NCI-H774 (cell line): ENCODE data around the gene SORL1.
"Not testable (repeated sequence)": the region's sequence is repeated elsewhere in the genome, so short reads cannot be mapped to it uniquely, and the experiment has no call there.

Source experiments
- DNase-seq: peaks from one replicate; lab custom pipeline; 2025; lab: John Stamatoyannopoulos, UW

SORL1 gene

DNA sequence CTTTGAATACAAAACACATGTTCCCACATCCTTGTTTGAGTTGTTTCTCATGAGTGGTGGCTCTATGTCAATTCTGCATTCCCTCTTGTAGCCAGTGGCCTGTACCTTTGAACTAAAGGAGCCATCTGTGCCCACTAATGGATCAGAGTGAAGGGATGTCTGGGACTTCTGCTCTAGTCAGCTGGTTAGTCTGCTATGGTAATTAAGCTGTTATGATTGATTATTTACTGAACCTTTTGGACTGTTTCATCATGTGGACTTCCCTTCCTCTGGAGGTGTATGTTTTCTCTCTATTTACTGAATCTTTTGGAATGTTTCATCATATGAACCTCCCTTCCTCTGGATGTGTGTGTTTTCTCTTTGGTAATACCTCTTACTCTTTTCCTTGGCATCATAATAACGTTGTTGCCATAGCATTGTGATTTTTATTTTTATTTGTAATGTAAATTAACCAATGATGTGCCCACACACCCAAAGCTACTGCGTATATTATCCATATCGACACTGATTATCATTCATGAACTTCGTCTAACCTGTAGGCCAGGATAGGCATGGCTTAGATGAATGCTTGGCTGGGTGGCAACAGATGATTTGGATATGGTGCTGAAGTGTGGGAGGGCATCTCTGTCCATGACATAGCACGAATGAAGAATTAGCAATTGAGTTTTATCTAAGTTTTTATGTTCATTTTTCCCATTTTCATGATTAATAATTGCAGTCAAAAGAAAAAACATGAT lies 113.0 kb downstream of the SORL1 start:
- no peak for DNase-seq

DNA sequence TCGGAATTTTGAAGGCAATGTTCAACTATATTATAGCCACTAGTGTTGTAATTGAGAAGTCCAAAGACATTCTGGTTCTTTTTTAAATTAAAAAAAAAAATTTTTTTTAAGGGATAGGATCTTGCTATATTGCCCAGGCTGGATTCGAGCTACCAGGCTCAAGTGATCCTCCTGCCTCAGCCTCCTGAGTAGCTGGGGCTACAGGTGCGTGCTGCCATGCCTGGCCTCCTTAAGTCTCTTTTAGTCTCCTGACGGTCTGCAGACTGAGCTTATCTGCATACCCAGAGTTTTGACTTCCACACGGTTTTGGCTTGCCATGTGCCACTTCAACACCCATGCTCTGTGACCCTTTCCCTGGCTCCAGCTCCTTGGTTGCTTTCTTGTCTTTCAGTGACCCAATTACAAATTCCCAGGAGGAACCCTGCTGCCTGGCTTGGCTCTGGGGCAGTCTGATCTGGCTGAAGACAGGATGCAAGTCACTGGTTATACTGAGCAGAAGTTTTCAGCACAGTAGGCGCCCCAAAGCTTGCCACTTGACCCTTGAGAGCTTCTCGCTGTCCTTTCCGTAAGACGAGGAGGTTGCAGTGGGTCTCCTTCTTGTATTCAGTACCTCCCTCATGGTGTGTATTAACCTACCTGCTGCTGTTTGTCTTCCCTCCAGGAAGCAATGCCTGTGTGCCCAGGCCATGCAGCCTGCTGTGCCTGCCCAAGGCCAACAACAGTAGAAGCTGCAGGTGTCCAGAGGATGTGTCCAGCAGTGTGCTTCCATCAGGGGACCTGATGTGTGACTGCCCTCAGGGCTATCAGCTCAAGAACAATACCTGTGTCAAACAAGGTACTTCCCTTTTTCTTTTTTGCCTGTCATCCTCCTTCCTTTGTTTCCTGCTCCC lies 114.4 kb downstream of the SORL1 start:
- no peak for DNase-seq

DNA sequence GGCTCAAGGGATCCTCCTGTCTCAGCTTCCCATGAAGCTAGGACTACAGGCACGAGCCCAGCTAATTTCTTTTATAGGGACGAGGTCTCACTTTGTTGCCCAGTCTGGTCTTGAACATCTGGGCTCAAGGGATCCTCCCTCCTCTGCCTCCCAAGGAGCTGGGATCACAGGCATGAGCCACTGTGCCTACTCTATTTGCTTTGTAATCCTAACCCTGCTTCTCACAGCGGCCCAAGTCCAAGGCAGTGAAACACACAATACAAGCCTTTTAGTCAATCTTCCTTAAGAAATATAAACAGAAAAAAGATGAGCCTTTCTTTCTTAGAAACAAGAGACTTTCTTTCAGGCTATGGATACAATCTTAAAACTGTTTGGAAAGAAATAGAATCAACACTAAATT lies 115.9 kb downstream of the SORL1 start:
- DNase-seq, result no peak

DNA sequence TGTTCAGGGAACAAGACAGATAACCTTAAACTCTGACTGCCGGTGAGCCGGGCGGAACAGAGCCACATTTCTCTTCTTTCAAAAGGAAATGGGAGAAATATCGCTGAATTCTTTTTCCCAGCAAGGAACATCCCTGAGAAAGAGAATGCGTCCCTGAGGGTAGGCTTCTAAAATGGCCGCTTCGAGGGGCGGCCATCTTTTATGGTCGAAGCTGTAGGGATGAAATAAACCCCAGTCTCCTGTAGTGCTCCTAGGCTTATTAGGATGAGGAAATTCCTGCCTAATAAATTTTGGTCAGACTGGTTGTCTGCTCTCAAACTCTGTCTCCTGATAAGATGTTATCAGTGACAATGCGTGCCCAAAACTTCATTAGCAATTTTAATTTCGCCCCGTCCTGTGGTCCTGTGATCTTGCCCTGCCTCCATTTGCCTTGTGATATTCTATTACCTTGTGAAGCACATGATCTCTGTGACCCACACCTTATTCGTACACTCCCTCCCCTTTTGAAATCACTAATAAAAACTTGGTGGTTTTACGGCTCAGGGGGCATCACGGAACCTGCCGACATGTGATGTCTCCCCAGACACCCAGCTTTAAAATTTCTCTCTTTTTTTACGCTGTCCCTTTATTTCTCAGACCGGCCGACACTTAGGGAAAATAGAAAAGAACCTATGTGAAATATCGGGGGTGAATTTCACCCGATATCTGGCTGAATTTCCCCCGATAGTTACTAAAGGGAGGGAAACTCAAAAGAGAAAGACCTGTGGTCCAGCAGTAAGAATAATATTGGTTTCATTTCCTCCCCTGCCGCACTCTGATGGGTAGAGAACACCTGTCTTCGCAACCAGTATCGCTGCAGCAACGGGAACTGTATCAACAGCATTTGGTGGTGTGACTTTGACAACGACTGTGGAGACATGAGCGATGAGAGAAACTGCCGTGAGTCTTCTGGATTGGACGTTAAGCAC lies 117.5 kb downstream of the SORL1 start:
- DNase-seq, result not testable (repeated sequence)

DNA sequence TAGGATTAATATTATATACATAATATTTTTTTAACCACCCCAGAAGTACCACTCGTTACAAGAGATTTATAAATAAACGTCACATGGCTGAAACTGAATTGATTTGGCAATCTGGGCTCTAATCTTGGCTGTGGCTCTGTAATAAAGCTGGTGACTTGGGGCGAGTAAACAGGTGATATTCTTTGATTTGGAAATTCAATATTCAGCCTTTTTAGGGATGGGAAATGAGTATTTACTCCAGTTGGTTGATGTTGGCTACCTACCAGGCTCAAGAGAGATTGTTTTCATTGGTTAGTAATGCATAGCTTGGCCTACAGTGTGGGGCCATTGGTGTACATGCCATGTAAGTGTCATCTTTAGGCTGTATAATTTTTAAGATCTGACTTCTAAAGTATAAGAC lies 118.3 kb downstream of the SORL1 start:
- DNase-seq, result no peak

DNA sequence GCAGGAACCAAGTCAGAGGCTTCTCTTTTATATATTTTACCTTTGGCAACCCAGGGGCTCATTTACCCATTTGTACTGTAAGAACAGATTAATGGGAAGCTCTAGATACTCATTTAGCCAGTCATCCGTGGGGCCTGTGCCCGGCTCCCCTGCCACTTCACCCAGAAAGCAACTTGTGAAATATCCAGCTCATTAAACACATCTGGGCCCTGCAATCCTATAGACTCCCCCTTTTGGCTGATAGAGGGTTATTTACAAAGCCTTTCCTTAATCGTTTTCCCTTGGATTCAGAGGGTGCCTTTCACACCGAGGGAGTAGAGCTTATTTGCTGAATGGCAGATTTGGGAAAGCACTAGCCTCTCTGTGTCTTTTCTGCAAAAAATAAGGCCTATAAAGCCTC lies 119.4 kb downstream of the SORL1 start:
- no peak for DNase-seq

DNA sequence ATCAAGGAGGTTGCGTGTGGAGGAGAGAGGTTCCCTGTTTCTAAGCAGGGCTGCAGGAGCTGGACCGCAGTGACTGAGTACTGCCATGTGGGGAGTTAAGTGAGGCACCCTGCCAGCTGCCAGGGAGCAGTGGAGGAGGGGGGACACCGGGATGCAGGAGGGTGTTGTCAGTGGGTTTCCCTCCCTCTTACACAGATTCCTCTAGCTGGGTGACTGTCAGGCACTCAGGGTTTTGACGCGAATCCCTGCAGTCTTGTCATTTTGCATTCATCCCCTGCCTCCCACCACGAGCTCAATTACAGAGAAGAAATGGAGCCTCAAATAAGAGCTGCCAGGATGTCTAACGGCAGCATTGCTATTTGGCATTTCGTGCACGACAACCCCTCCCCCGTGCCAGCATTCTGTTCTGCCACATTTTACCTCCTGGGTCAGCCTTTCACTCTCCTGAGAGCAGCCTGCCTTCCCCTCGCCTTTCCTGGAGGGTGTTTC lies 120.5 kb downstream of the SORL1 start:
- DNase-seq, result no peak

DNA sequence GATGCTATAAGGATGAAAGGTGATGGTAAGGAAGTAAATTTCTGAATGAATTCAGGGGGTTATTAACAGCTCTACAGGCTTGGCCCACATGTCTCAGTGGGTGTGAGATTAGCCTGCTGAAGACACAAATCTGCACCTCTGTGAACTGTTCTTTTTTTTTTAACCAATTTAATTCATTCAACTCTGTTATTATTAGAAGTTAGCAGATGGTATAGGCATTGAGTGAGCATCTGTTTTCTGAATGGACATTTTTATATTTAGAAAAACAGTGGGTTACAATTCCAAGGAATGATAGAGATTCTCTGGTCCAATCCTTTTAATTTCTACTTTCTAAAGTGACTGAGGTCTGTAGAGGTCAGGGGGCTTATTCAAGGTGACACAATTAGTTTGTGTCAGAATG lies 122.7 kb downstream of the SORL1 start:
- no peak for DNase-seq

DNA sequence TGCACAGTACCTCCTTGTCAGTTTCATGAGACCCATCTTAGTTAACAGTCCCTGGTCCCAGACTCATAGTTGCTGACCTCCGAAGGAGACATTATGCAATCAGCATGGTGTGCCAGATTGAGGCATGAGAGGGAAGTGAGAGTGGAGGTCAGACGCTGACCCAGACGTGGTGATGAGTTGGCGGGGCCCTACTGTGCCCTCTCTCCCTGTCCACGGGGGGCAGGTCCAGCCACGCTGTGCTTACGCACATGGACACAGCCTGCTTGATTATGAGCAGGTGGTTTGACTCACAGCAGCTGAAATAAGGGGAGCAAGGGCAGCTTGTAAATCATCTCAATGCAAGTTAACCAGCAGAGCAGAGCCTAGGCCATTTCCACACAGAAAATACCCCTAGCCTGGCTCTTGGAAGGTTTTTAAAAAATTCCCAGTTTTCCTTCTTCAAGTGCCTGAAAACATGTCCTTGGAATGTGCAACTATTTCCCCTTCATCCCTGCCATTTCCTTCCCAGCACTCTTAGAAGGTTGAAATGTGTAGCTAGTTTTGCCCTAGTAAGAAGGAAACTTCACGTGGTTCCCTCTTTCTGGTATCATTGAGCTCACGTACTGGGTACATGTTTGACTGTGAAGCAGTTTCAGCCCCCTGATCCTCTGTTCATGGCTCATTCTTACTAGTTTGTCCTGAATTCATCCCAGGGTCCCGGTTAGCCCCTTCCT lies 123.3 kb downstream of the SORL1 start:
- no peak for DNase-seq

DNA sequence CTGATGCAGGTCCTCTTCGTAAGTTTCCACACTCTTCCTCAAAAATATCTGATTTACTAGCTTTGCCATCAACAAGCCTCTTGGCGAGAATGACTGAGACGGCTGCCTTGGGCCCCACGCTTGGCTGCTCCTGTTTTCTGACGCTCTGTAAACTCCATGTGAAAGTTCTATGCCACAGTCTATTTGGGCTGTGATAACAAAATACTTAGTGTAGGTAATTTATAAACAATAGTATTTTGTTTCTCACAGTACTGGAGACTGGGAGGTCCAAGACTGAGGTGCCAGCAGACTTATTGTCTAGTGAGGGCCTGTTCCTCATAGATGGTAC lies 123.8 kb downstream of the SORL1 start:
- DNase-seq, result no peak

DNA sequence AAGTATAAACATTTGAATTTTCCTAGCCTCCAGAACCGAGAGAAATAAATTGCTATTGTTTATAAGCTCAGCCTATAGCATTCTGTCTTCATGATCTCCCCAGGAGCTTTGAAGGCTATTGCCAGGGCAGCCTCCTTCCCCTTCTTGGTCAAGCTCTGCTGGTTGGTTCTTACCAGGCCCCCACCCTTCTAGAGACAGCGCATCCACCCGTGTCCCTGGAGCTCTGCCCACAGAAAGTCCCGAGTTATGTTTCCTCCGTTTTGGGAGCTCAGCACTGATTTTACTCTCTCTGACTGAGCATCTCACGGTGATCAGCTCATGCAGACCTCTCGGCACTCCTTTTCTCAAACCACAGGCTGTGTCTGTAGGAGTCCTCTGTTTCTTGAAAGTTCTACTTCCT lies 124.4 kb downstream of the SORL1 start:
- no peak for DNase-seq

DNA sequence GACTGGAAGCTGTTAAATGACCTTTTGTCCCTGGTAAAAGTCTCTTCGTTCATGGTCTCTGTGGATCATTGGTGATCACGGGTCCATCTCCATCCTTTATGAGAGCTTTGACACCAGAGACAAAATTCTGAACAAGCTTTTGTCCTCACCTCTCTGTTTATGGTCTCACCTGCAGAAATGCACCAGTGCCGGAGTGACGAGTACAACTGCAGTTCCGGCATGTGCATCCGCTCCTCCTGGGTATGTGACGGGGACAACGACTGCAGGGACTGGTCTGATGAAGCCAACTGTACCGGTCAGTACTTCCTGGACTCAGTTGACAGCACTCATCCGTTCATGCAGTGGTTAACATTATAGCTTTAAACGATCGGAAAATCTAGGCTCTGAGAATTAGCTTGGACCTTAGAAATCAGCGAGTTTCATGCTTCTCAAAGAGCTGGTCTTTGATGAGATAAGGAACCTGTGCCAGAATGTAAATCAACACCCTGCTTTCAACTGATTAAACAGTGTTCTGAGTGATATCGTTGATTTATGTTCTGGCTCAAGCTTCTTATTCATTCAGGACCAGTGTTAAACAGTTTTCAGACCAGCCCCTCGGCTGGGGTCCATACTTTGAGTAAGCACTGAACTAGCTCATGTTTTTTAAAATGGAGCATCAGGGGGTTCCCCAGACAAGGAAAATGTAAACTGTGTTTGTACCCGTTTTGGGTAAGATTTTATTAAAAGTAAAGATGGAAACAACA lies 125.2 kb downstream of the SORL1 start:
- DNase-seq, result no peak

DNA sequence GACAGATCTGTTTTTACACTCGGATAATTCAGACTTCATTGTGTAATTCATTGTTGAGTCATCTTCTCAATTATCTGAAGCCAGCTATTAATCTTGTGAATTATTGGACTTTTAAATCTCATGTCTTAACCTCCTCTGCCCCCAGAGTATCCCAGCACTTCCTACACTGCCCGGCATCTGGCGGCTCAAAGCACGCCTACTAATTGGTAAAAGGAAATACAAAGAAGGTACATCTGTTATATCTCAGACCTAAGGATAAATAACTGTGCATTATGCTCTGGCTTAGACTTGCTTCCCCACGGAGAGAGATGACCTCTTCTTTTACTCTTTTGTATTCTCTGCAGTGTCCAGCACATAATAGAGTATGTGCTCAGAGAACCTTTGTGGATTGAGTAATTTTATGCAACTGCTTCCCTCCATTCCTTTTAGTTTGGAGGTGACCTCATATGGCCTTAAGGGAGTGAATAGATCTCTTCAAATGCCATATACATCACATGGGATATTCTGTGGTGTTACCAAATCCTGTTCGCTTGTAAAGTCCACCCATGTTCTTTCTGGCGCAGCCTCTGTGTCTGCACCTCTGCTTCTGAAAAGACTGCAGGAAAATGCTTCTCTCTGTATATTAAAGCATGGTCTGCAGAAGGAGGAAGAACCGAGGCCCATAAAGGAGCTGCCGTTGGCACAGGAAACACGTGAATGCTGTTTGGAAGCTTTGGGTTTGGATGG lies 126.3 kb downstream of the SORL1 start:
- no peak for DNase-seq

DNA sequence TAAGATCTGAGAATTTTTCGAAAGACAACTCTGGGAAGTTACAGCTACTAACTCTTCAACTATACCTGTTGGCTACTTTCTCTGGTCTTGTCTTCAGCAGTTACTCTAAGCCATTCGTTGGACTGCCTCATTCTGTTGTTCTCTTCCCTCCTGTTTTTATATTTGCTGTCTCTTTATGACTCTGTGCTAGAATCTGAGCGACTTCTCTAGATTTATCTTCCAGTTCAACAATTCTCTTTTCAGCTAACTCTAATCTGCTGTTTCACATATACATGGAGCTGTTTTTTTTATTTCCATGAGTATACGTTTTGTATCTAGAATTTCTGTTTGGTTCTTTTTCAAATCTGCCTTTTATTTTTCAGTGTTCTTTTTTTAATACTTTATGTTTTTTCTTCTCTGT lies 128.0 kb downstream of the SORL1 start:
- no peak for DNase-seq

DNA sequence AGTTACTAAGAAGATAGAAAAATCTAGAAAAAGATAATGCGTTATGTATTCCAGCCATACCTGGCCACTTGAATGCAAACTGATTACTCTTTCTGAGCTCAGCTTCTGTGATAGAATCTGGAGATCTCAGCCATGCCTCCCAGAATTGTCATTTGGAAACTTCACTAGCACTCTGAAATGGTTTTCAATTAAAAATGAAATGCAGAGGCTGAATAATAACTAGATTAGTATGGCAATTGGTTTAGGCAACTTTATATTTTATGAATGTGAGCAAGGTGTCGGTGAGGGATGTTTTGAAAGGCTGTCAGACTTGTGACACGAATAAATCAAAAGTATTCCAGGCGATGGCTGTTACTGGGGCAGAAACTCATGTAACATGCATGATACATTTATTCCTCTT lies 129.5 kb downstream of the SORL1 start:
- no peak for DNase-seq

DNA sequence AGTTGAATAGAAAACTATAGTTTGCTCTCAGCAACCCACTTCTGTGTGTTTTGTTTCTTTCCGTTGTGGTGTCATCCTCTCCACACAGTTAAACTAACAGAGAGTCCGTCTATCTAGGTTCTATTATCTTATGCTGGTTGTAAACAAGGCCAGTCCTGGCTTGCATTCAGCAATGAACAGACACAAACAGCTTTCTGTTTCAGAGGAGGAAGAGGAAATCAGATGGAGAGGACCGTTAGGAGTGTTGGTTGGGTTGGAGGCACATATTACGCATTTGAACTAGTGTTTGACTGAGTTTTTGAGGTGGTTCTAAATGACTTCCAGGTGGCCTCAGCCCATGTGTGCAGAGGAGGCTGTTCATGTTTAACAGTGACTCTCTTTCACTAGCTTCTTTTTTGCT lies 130.2 kb downstream of the SORL1 start:
- DNase-seq, result no peak

DNA sequence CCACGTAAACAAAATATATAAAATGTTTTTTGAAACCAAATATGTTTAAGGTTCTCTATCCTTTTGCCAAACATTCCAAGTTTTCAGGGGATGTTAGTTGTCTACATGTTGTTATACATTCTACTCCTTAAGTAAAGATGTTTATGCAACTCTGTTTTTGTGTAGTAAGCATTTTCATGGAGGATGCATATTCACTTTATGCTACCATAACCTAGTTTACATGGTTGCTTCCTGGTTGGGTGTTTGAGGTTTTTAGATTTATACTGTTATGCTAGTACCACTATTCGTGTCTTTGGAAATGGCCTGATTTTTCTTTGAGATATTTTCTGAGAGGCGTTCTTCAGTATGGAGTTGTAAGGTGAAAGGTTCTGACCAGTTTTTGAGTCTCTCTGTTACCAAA lies 131.7 kb downstream of the SORL1 start:
- DNase-seq, result no peak

DNA sequence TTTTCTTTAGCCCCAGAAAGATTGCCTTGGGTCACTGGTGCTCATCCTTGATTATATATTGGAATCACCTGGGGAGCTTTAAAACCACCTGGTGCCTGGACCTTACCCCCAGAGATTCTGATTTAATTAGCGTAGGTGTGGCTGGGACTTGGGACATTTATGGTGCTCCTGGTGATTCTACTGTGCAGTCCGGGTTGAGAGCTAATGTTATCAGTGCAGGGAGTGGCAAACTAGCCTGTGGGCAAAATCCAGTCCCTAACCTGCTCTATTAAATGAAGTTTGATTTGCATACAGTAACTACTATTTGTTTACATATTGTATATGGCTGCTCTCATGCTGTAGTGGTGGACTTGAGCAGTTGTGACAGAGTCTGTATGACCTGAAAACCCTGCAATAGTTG lies 134.6 kb downstream of the SORL1 start:
- DNase-seq, result no peak

DNA sequence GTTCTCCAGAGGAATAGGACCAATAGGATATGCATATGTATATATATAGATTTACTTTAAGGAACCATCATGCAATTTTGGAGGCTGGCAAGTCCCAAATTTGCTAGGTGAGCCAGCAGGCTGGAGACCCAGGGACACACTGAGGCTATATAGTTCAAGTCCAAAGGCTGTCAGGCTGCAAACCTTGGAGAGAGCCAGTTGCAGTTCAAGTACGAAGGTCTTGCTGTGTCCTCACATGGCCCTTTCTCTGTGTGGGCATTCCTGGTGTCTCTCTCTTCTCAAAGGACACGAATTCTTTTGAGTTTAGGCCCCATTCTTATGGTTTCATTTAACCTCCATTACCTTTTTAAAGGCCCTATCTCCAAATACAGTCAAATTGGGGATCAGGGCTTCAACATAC lies 135.1 kb downstream of the SORL1 start:
- no peak for DNase-seq

DNA sequence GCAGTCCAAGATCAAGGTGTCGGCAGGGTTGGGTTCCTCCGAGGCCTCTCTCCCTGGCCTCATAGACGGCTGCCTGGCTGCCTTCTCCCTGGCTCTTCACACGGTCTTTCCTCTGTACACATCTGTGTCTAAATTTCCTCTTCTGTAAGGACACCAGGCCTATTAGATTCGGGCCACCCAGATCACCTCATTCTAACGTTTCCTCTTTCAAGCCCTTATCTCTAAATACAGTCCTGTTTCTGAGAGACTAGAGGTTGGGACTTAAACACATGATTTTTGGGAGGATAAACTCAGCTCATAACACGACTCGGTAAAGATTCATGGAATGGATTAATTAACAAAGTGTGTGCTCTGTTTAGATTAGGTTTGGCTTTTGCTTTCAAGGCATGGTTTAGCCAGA lies 136.6 kb downstream of the SORL1 start:
- no peak for DNase-seq
